Embryonic facial prominence (tissue), 1 donor: ENCODE results near the gene SCAPER.
"Not testable (repeated sequence)": the region's sequence is repeated elsewhere in the genome, so short reads cannot be mapped to it uniquely, and the experiment has no call there.

Experiments
- DNase-seq: peaks from one replicate; pipeline ENCODE4 v3.0.0-alpha.2; 2016; ENCODE audit errors: extremely low spot score

The SCAPER gene

DNA sequence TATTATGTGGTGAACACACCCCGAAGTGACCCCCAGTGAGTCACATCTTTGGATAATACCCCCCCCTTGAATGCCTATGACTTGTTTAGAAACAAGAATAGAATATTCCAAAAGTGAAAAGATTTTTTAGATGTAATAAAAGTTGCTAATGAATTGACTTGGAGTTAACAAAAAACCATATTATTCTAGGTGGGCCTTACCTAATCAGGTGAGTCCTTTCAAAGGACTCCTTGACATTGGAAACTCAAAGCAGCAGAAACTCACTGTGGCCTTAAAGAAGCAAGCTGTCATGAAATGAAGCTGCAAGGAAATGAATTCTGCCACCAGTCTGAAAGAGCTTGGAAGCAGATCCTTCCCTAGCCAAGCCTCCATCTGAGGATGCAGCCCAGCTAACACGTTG, 579.4 kb downstream of the SCAPER start:
- DNase-seq, result no peak

GRCh38 chr15:76324066-76324465, 581.1 kb downstream of the SCAPER start:
- no peak for DNase-seq

DNA sequence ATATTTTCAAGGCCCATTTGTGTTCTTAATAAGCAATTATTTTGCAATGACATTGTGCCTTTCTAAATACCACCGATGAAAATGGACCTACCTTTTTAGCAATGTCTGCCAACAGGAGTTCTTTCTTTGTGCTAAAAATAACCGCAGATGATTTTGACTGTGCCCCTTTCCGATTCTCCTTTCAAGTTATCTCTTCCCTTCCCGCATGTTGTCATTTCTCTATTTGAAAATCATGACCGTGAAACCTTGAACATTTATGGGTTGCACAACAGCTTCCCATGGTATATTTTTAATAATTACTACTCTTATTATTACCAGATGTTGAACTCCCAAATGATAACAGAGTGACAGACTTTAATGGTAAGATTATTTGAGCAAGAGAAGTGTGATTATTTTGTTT, 583.5 kb downstream of the SCAPER start:
- DNase-seq, result no peak

DNA sequence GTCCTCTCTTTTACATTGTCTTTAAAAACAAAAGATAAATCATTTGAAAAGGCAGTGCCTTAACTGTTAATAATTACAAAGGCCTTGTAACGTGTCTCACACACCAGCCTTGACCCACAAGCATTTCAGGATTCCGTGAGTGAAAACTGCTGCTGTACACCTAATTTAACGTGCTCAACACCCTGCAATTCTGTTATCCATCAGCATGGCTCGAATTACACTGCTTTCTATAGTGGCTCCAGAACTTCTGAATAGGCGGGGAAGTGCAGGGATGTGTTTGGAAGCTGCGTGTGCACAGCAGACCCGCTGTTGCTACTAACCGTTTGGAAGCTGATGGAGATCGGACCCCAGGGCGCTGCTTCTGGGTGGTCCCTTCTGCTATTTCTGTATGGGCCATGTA, 584.0 kb downstream of the SCAPER start:
- DNase-seq, result no peak

GRCh38 chr15:76320012-76320411, 585.1 kb downstream of the SCAPER start:
- DNase-seq, result no peak

DNA sequence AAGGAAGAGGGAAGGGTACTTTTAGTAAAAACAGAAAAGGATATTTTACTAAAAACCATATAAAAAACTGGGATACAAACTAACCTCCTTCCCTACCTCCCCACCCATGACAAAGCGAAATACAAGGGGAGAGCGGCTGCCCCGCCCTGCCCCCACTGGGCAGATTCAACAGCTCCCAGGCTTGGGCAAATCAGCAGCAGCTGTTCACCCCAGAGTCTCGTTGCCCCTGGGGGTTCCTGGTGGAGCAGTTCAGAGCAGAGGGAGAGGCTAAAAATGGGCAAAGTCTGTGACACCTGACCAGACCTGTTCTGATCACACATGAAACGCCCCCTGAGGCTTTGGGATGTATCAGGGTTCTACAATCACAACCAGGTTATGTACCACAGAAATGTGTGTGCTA, 591.4 kb downstream of the SCAPER start:
- no peak for DNase-seq

DNA sequence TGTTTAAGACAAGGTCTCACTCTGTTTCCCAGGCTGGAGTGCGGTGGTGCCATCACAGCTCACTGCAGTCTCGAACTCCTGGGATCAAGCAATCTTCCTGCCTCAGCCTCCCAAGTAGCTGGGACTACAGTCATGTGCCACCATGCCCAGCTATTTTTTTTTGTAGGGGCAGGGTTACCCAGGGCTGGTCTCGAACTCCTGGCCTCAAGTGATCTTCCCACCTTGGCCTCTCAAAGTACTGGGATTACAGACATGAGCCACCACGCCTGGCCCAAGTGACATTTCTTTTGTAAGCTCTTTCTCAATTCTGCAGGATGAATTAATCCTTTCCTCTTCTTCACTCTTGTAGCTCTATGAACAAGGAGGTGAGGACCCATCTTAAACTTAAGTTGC, 592.0 kb downstream of the SCAPER start:
- DNase-seq, result not testable (repeated sequence)

- no peak for DNase-seq
Observed at GRCh38 chr15:76312540-76313174, 592.5 kb downstream of the SCAPER start.

- peak; percentile 88 for DNase-seq
Observed at GRCh38 chr15:76311100-76311953, 593.8 kb downstream of the SCAPER start, which contains the start of gene ETFA. Gene ETFA, minus strand, starts transcription at chr15:76311469. Its CDS starts 81 bp downstream, at chr15:76311388.

GRCh38 chr15:76310475-76311099, 594.6 kb downstream of the SCAPER start:
- no peak for DNase-seq

DNA sequence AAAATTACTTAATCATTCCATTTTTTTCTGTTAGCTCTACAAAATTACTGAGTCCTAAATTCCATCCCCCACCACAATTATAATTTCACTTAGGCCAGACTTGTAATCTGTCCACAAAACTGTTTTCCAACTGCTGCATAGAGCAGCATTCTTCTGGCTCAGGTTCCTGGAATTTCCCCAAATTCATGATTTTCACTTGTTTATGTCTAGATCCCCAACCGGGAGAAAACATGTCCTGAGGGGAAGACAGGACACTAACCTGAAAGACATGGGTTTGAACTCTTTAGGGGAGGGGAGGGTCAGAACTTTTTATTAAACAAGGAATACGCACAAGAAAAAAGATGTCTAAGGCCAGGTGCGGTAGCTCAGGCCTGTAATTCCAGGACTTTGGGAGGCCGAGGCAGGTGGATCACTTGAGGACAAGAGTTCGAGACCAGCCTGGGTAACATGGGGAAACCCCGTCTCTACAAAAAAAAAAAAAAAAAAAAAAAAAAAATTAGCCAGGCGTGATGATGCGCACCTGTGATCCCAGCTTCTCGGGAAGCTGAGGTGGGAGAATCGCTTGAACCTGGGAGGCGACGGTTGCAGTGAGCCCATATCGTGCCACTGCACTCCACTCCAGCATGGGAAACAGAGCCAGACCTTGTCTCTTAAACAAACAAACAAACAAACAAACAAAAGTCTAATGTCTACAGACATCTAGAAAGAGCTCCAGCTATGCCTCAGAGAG, 595.4 kb downstream of the SCAPER start:
- no peak for DNase-seq

DNA sequence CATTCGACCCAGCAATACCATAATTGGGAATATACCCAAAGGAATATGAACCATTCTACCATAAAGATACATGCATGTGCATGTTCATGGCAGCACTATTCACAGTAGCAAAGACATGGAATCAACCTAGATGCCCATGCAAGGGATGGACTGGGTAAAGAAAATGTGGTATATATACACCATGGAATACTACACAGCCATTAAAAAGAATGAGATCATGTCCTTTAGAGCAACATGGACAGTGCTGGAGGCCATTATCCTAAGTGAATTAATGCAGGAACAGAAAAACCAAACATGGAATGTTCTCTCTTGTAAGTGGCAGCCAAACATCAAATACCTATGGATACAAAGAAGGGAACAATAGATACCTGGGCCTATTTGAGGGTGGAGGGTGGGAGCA, 601.2 kb downstream of the SCAPER start:
- no peak for DNase-seq

DNA sequence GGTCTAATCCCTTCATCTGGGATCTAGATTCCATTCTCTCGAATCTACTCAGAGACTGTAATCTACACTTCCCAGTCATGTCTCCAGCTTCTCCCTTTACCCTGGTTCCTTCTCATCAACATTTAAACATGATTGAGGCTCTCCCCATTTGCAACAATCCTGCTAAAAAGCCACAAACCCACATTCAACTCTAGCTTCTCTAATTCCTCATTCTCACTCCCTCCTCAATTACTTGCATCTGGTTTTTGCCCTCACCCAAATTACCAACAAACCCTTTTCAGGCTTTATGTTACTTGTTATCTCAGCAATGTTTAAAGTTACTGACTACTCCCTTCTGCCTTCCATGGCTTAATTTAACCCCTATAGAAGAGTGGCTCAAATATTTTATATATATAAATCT, 605.4 kb downstream of the SCAPER start:
- DNase-seq, result no peak

- DNase-seq, result no peak
Observed at GRCh38 chr15:76298986-76299385, 606.2 kb downstream of the SCAPER start.

DNA sequence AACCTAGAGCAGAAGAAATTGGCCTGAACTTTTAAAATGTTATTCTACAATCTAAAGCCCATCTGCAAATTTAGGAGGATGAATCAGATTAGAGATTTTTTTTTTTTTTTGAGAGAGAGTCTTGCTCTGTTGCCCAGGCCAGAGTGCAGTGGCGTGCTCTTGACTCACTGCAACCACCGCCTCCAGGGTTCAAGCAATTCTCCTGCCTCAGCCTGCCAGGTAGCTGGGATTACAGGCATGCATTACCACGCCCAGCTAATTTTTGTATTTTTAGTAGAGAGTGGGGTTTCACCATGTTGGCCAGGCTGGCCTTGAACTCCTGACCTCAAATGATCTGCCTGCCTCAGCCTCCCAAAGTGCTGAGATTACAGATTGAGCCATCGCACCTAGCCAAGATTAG, 607.2 kb downstream of the SCAPER start:
- DNase-seq, result not testable (repeated sequence)
